H1 (cell line): ENCODE data around the gene CLEC2D. TPM values are rescaled to one million over a fixed set of nuclear protein-coding genes. Genes with fewer than 3 reads are reported as not detected.
"Not testable (repeated sequence)": the region's sequence is repeated elsewhere in the genome, so short reads cannot be mapped to it uniquely, and the experiment has no call there.

Experiments used
- CTCF ChIA-PET: fragments of 300-600 bp; sonication (Branson Sonifier 250); formaldehyde crosslinking; loops from one replicate; lab custom pipeline; 2021; ENCODE audit not compliant: partially characterized antibody; lab: Charles Lee
- POLR2A ChIA-PET: fragments of 300-600 bp; sonication (Branson Sonifier 250); formaldehyde crosslinking; loops from one replicate; lab custom pipeline; 2021; ENCODE audit warnings: inconsistent platforms; ENCODE audit not compliant: partially characterized antibody; lab: Charles Lee
- DNase-seq, 2 experiments: peaks; one replicate each; pipeline versions ENCODE4 v3.0.0 to v3.0.0-alpha.2; 2010 to 2022; ENCODE audit warnings: low spot score in 2 of 2, low read depth in 1 of 2, mixed read lengths in 1 of 2
- FAIRE-seq: peaks from 2 replicates; lab custom pipeline; 2011; peaks lifted over from hg19 to GRCh38; lab: Jason Lieb, UNC
- H2AFZ ChIP-seq: 2 replicates; pipeline ENCODE4 v1.8.1; 2012; ENCODE audit warnings: low read length, inconsistent platforms
- H2AK5ac ChIP-seq: 2 replicates; pipeline ENCODE4 v1.6.1; 2013; ENCODE audit warnings: low read depth, low read length
- H2BK120ac ChIP-seq: replicated peaks from 2 replicates; pipeline ENCODE3; 2013; ENCODE audit warnings: low read depth, low read length, inconsistent platforms
- H2BK12ac ChIP-seq: 2 replicates; pipeline ENCODE4 v1.6.1; 2013; ENCODE audit warnings: low read depth, low read length
- H2BK15ac ChIP-seq: 2 replicates; pipeline ENCODE4 v1.6.1; 2013; ENCODE audit warnings: low read length
- H2BK20ac ChIP-seq: 2 replicates; pipeline ENCODE4 v1.6.1; 2013; ENCODE audit warnings: low read length
- H2BK5ac ChIP-seq: 2 replicates; pipeline ENCODE4 v1.6.1; 2013; ENCODE audit warnings: low read depth, low read length
- H3K14ac ChIP-seq: 2 replicates; pipeline ENCODE4 v1.6.1; 2013; ENCODE audit warnings: inconsistent platforms; ENCODE audit not compliant: insufficient read length
- H3K18ac ChIP-seq: 2 replicates; pipeline ENCODE4 v1.6.1; 2013; ENCODE audit warnings: low read length; ENCODE audit errors: extremely low read depth
- H3K23ac ChIP-seq: 2 replicates; pipeline ENCODE4 v1.6.1; 2013; ENCODE audit warnings: inconsistent platforms; ENCODE audit not compliant: insufficient read length
- H3K23me2 ChIP-seq: 2 replicates; pipeline ENCODE4 v1.6.1; 2013; ENCODE audit warnings: low read depth, low read length
- H3K27ac ChIP-seq: 2 replicates; pipeline ENCODE4 v1.6.1; 2011; ENCODE audit warnings: low read depth, low read length, inconsistent platforms
- H3K27me3 ChIP-seq, 4 experiments: replicated peaks in 1 of 4; 1 replicate in 1 of 4; 2 replicates in 3 of 4; pipeline versions ENCODE4 v1.6.1 to v1.8.1; 2011 to 2013; ENCODE audit warnings: low read length in 3 of 4, mild to moderate bottlenecking in 3 of 4, inconsistent platforms in 2 of 4, mixed read lengths in 2 of 4, moderate library complexity in 1 of 4; ENCODE audit not compliant: control insufficient read depth in 3 of 4, insufficient read depth in 3 of 4; ENCODE audit errors: extremely low read depth in 1 of 4
- H3K36me3 ChIP-seq, 4 experiments: 2 replicates each; pipeline versions ENCODE4 v1.6.1 to v1.8.1; 2011 to 2013; ENCODE audit warnings: mild to moderate bottlenecking in 4 of 4, low read length in 3 of 4, moderate library complexity in 2 of 4, control low read depth in 1 of 4, inconsistent platforms in 1 of 4; ENCODE audit not compliant: insufficient read depth in 4 of 4, control insufficient read depth in 2 of 4
- H3K4ac ChIP-seq: replicated peaks from 2 replicates; pipeline ENCODE3; 2013; ENCODE audit warnings: low read length, low read depth, mixed read lengths, inconsistent platforms; ENCODE audit not compliant: insufficient read length
- H3K4me1 ChIP-seq, 4 experiments: replicated peaks in 1 of 4; 1 replicate in 1 of 4; 2 replicates in 3 of 4; pipeline versions ENCODE4 v1.6.1 to v1.8.1; 2011 to 2013; ENCODE audit warnings: low read length in 3 of 4, inconsistent platforms in 2 of 4, mixed read lengths in 1 of 4; ENCODE audit not compliant: insufficient read depth in 4 of 4, control insufficient read depth in 3 of 4
- H3K4me2 ChIP-seq, 2 experiments: 2 replicates each; pipeline versions ENCODE4 v1.6.1 to v1.8.1; 2011 to 2013; ENCODE audit warnings: low read depth in 2 of 2, low read length in 2 of 2, control low read depth in 1 of 2, inconsistent platforms in 1 of 2, mild to moderate bottlenecking in 1 of 2; ENCODE audit not compliant: insufficient read depth in 1 of 2
- H3K4me3 ChIP-seq, 4 experiments: fragments of 200-600, 300-600 bp in 1 of 4; sonication (generic), shearing (Covaris generic), sonication (Bioruptor Twin) in 1 of 4; 2 replicates each; pipeline versions ENCODE4 v1.5.1 to v1.8.1; 2011 to 2016; ENCODE audit warnings: low read length in 4 of 4, low read depth in 3 of 4, control low read depth in 2 of 4, inconsistent platforms in 2 of 4, mild to moderate bottlenecking in 2 of 4, mixed read lengths in 1 of 4, moderate library complexity in 1 of 4; ENCODE audit not compliant: insufficient read depth in 2 of 4; ENCODE audit errors: extremely low read depth in 1 of 4
- H3K56ac ChIP-seq: replicated peaks from 2 replicates; pipeline ENCODE3; 2013; ENCODE audit warnings: low read depth, mild to moderate bottlenecking, mixed read lengths, low read length, inconsistent platforms; ENCODE audit not compliant: insufficient read length
- H3K79me1 ChIP-seq: 2 replicates; pipeline ENCODE4 v1.6.1; 2013; ENCODE audit warnings: low read depth, low read length, control low read depth
- H3K79me2 ChIP-seq, 2 experiments: 2 replicates each; pipeline versions ENCODE4 v1.6.1 to v1.8.1; 2012 to 2013; ENCODE audit warnings: low read length in 2 of 2, mild to moderate bottlenecking in 2 of 2, inconsistent platforms in 1 of 2; ENCODE audit not compliant: insufficient read depth in 2 of 2, control insufficient read depth in 1 of 2
- H3K9ac ChIP-seq, 4 experiments: replicated peaks in 1 of 4; 1 replicate in 1 of 4; 2 replicates in 3 of 4; pipeline versions ENCODE4 v1.6.1 to v1.8.1; 2011 to 2013; ENCODE audit warnings: low read depth in 3 of 4, low read length in 3 of 4, control low read depth in 2 of 4, mild to moderate bottlenecking in 2 of 4, moderate library complexity in 2 of 4, inconsistent platforms in 1 of 4; ENCODE audit errors: extremely low read depth in 1 of 4
- H3K9me3 ChIP-seq, 2 experiments: 2 replicates each; pipeline versions ENCODE4 v1.6.1 to v1.8.1; 2012 to 2013; ENCODE audit warnings: mild to moderate bottlenecking in 2 of 2, moderate library complexity in 2 of 2, control low read depth in 1 of 2, inconsistent platforms in 1 of 2, low read depth in 1 of 2, low read length in 1 of 2, mixed read lengths in 1 of 2; ENCODE audit not compliant: insufficient read depth in 2 of 2
- H4K20me1 ChIP-seq, 2 experiments: replicated peaks in 1 of 2; 2 replicates each; pipeline versions ENCODE3 to v1.8.1; 2011 to 2013; ENCODE audit warnings: inconsistent platforms in 2 of 2, low read length in 2 of 2, mild to moderate bottlenecking in 1 of 2; ENCODE audit not compliant: insufficient read depth in 2 of 2, control insufficient read depth in 1 of 2
- H4K5ac ChIP-seq: 2 replicates; pipeline ENCODE4 v1.6.1; 2013; ENCODE audit warnings: low read length, low read depth, mixed read lengths, inconsistent platforms; ENCODE audit not compliant: insufficient read length
- H4K8ac ChIP-seq: 2 replicates; pipeline ENCODE4 v1.8.0; 2013; ENCODE audit warnings: mild to moderate bottlenecking, moderate library complexity, low read length, inconsistent platforms; ENCODE audit not compliant: insufficient read depth; ENCODE audit errors: extremely low read depth
- H4K91ac ChIP-seq: replicated peaks from 2 replicates; pipeline ENCODE3; 2013; ENCODE audit warnings: low read length, mixed read lengths, inconsistent platforms; ENCODE audit not compliant: insufficient read length
- WGBS, 2 experiments: shearing (Covaris generic) in 1 of 2; methylation state at CpG; one replicate each; pipeline versions ENCODE4 v1.1.6 to v1.1.7; 2013 to 2015; ENCODE audit warnings: low lambda C conversion rate in 2 of 2, mixed read lengths in 2 of 2, inconsistent platforms in 1 of 2, low coverage in 1 of 2, missing lambda C conversion rate in 1 of 2; ENCODE audit not compliant: insufficient replicate concordance in 2 of 2, insufficient coverage in 1 of 2, insufficient read length in 1 of 2; ENCODE audit errors: extremely low coverage in 1 of 2, missing lambda C conversion rate in 1 of 2; 5-methylcytosine and 5-hydroxymethylcytosine counted together
- polyA plus RNA-seq, 7 experiments: library from polyadenylated mRNA; depleted of rRNA in 3 of 7; stranded (reverse) in 5 of 7; unstranded in 2 of 7; fragments of >200 nt in 5 of 7; fragments of 200-250 nt in 2 of 7; gene quantifications; 1 replicate in 5 of 7; 2 replicates in 1 of 7; 4 replicates in 1 of 7; pipeline versions ENCODE4 v1.2.1 to v1.2.3, GENCODE V29; 2011 to 2013; ENCODE audit warnings: missing spikeins in 2 of 7, mixed read lengths in 2 of 7
- total RNA-seq: library from RNA; stranded (reverse); fragmentation: NEBNext Ultra II Directional; extraction: Animal tissue kit (Norgen Biotek cat#: 25700); gene quantifications from 2 replicates; pipeline ENCODE4 v1.2.1, GENCODE V29; 2021

Gene CLEC2D
- total and polyA plus RNA-seq, 2 of the 8 experiments (the other 6 are each of a cell fraction or from before 2014, with no cell fraction given): 4.2 to 6.2 TPM

- H2AFZ ChIP-seq, H3K79me1 ChIP-seq, H3K27ac ChIP-seq, H4K5ac ChIP-seq, H3K23ac ChIP-seq, H3K79me2 ChIP-seq, H4K8ac ChIP-seq, CTCF ChIA-PET, DNase-seq, H3K4ac ChIP-seq, H3K56ac ChIP-seq, H3K4me3 ChIP-seq, H2BK5ac ChIP-seq, H3K4me1 ChIP-seq, H3K14ac ChIP-seq, POLR2A ChIA-PET, H2BK20ac ChIP-seq, H4K20me1 ChIP-seq, H3K23me2 ChIP-seq, H4K91ac ChIP-seq, H2BK120ac ChIP-seq, H2AK5ac ChIP-seq, FAIRE-seq, H2BK12ac ChIP-seq, H3K4me2 ChIP-seq, H3K9ac ChIP-seq, H3K18ac ChIP-seq, H2BK15ac ChIP-seq, H3K27me3 ChIP-seq: not testable (repeated sequence)
- WGBS, 2 experiments: 89% methylated on average over 3 of the region's 3 CpGs; no CpG with 5 or more reads in 1 of the 2 experiments
- H3K9me3 ChIP-seq: peaks cover 6 to 10% of the 10 kb centered on the region in 2 experiments; a peak in 1 of 4 replicates
- peaks cover 0 to 25% (median 7%) of the 10 kb centered on the region in 4 experiments; a peak in 4 of 8 replicates for H3K36me3 ChIP-seq
Observed at GRCh38 chr12:9695661-9696060, 26.1 kb downstream of the CLEC2D start.
